HCT116 (cell line): ENCODE results near the gene BAIAP2L2. TPM values are rescaled to one million over a fixed set of nuclear protein-coding genes. Genes with fewer than 3 reads are reported as not detected.

Experiments used
- ATAC-seq: fragments of 200-7000 bp; cut with Tn5 transposase; 2 replicates; pipeline ENCODE4 v1.9.1; 2020; ENCODE audit warnings: mild to moderate bottlenecking, moderate library complexity
- BruUV-seq: library from RNA; stranded (reverse); fragments of 400-500 nt; replicated peaks from 2 replicates; lab custom pipeline; 2021; lab: Mats Ljungman, UMichigan
- CTCF ChIA-PET: fragments of 300-600 bp; sonication (Branson Sonifier 250); formaldehyde crosslinking; loops from one replicate; lab custom pipeline; 2021; ENCODE audit warnings: antibody characterized with exemption; lab: Charles Lee
- POLR2A ChIA-PET: fragments of 300-600, 350-600 bp; sonication (Branson Sonifier 250); formaldehyde crosslinking; loops from one replicate; lab custom pipeline; 2021; ENCODE audit warnings: antibody characterized with exemption; lab: Charles Lee
- RAD21 ChIA-PET, 2 experiments: fragments of 300-600 bp; sonication (Branson Sonifier 250); formaldehyde crosslinking; loops; one replicate each; lab custom pipeline; 2023; ENCODE audit warnings: low total read pairs in 2 of 2; ENCODE audit not compliant: uncharacterized antibody in 2 of 2, unreplicated experiment in 2 of 2, low non-redundant PET in 1 of 2; lab: Charles Lee
- DNase-seq: peaks from one replicate; pipeline ENCODE4 v3.0.0-alpha.2; 2010; ENCODE audit warnings: low read depth, low spot score
- H2AFZ ChIP-seq: fragments of 200-600 bp; shearing (Covaris generic), sonication (generic); 2 replicates; pipeline ENCODE4 v1.6.1; 2017; ENCODE audit warnings: low read depth, mixed run types, mixed read lengths, antibody characterized with exemption, low read length; ENCODE audit not compliant: poor library complexity, severe bottlenecking
- H3K27ac ChIP-seq: 2 replicates; pipeline ENCODE4 v1.5.1; 2012; ENCODE audit warnings: low read depth, low read length
- H3K27me3 ChIP-seq: fragments of 200-600 bp; sonication (generic); 2 replicates; pipeline ENCODE4 v1.6.1; 2016; ENCODE audit warnings: mixed run types, low read length, mixed read lengths; ENCODE audit not compliant: insufficient read depth
- H3K36me3 ChIP-seq, 2 experiments: fragments of 200-500 bp in 1 of 2; fragments of 200-600 bp in 1 of 2; sonication (Bioruptor generic) in 1 of 2; sonication (generic) in 1 of 2; 2 replicates each; pipeline versions ENCODE4 v1.5.1 to v1.6.1; 2014 to 2016; ENCODE audit warnings: low read length in 2 of 2, inconsistent platforms in 1 of 2, mixed read lengths in 1 of 2, mixed run types in 1 of 2; ENCODE audit not compliant: insufficient read depth in 2 of 2, control insufficient read depth in 1 of 2
- H3K4me1 ChIP-seq, 2 experiments: fragments of 200-600 bp in 1 of 2; sonication (generic) in 1 of 2; 2 replicates each; pipeline versions ENCODE4 v1.5.1 to v1.6.1; 2012 to 2017; ENCODE audit warnings: low read length in 2 of 2, inconsistent platforms in 1 of 2, mild to moderate bottlenecking in 1 of 2, mixed read lengths in 1 of 2, mixed run types in 1 of 2, moderate library complexity in 1 of 2; ENCODE audit not compliant: insufficient read depth in 2 of 2, control insufficient read depth in 1 of 2
- H3K4me2 ChIP-seq: fragments of 200-600 bp; sonication (generic); 2 replicates; pipeline ENCODE4 v1.6.1; 2017; ENCODE audit warnings: mixed run types, low read length, mixed read lengths
- H3K4me3 ChIP-seq, 2 experiments: fragments of 200-600 bp in 1 of 2; sonication (generic) in 1 of 2; replicated peaks in 1 of 2; 2 replicates each; pipeline ENCODE4 v1.5.1; 2011 to 2016; ENCODE audit warnings: low read length in 2 of 2, control low read depth in 1 of 2, low read depth in 1 of 2, mild to moderate bottlenecking in 1 of 2, mixed read lengths in 1 of 2, mixed run types in 1 of 2
- H3K79me2 ChIP-seq: fragments of 200-600 bp; sonication (generic); 2 replicates; pipeline ENCODE4 v1.6.1; 2017; ENCODE audit warnings: mild to moderate bottlenecking, mixed run types, low read length, moderate library complexity, mixed read lengths; ENCODE audit not compliant: insufficient read depth
- H3K9ac ChIP-seq: fragments of 200-600 bp; sonication (generic); 2 replicates; pipeline ENCODE4 v1.6.1; 2016; ENCODE audit warnings: low read length, mixed read lengths
- H3K9me2 ChIP-seq: fragments of 200-600 bp; sonication (generic), shearing (Covaris generic); 2 replicates; pipeline ENCODE4 v1.6.1; 2017; ENCODE audit warnings: mixed run types, mild to moderate bottlenecking, moderate library complexity; ENCODE audit not compliant: insufficient read depth
- H3K9me3 ChIP-seq, 2 experiments: fragments of 200-500 bp in 1 of 2; fragments of 200-600 bp in 1 of 2; sonication (Bioruptor generic) in 1 of 2; sonication (generic) in 1 of 2; 2 replicates each; pipeline ENCODE4 v1.6.1; 2014 to 2017; ENCODE audit warnings: low read length in 2 of 2, mixed read lengths in 2 of 2, inconsistent platforms in 1 of 2, low read depth in 1 of 2, mild to moderate bottlenecking in 1 of 2, mixed run types in 1 of 2, moderate library complexity in 1 of 2; ENCODE audit not compliant: control insufficient read depth in 1 of 2, insufficient read depth in 1 of 2
- H4K20me1 ChIP-seq: fragments of 200-600 bp; sonication (generic), shearing (Covaris generic); 2 replicates; pipeline ENCODE4 v1.6.1; 2017; ENCODE audit warnings: mixed run types, mild to moderate bottlenecking, moderate library complexity; ENCODE audit not compliant: insufficient read depth
- CBX3 ChIP-seq: IDR thresholded peaks from 2 replicates; pipeline ENCODE4 v1.6.1; 2012; ENCODE audit warnings: low read depth
- CEBPB ChIP-seq: IDR thresholded peaks from 2 replicates; pipeline ENCODE4 v1.6.1; 2012; ENCODE audit warnings: low read depth
- ELF1 ChIP-seq: IDR thresholded peaks from 2 replicates; pipeline ENCODE4 v1.6.1; 2012; ENCODE audit warnings: low read depth, borderline replicate concordance
- EZH2 ChIP-seq: fragments of 200-600 bp; sonication (generic); IDR thresholded peaks from 2 replicates; pipeline ENCODE4 v1.6.1; 2017; ENCODE audit warnings: antibody characterized with exemption, mixed run types
- FOSL1 ChIP-seq: IDR thresholded peaks from 2 replicates; pipeline ENCODE4 v1.6.1; 2012; ENCODE audit warnings: low read depth
- JUND ChIP-seq: IDR thresholded peaks from 2 replicates; pipeline ENCODE4 v1.6.1; 2012
- POLR2AphosphoS5 ChIP-seq: IDR thresholded peaks from 2 replicates; pipeline ENCODE4 v1.6.1; 2011; ENCODE audit warnings: mild to moderate bottlenecking, low read depth, low read length, moderate library complexity
- RAD21 ChIP-seq: IDR thresholded peaks from 2 replicates; pipeline ENCODE4 v1.6.1; 2012; ENCODE audit warnings: low read depth, mild to moderate bottlenecking
- SIN3A ChIP-seq: IDR thresholded peaks from 2 replicates; pipeline ENCODE4 v1.6.1; 2012; ENCODE audit warnings: low read depth
- SP1 ChIP-seq: IDR thresholded peaks from 2 replicates; pipeline ENCODE4 v1.6.1; 2012; ENCODE audit warnings: low read depth
- SRF ChIP-seq: IDR thresholded peaks from 2 replicates; pipeline ENCODE4 v1.6.1; 2012; ENCODE audit warnings: low read depth
- ZFX ChIP-seq: fragments of 450-650 bp; IDR thresholded peaks from 2 replicates; pipeline ENCODE4 v1.6.1; 2017
- ZNF274 ChIP-seq: fragments of 200-500 bp; sonication (Bioruptor generic); IDR thresholded peaks from 2 replicates; pipeline ENCODE4 v1.6.1; 2014; ENCODE audit warnings: mild to moderate bottlenecking, low read depth, low read length, inconsistent platforms
- intact Hi-C: fragments of 100-400 bp; cut with micrococcal nuclease; formaldehyde crosslinking; loops from 2 replicates; pipeline ENCODE4 v1.10.0; 2022
- total RNA-seq: library from RNA; stranded (reverse); gene quantifications from one replicate; pipeline ENCODE4 v1.2.1, GENCODE V29; 2021; ENCODE audit not compliant: unreplicated experiment
- TF ChIP-seq, protein P1 (sequence below), 3 experiments: fragments of 200-600 bp in 1 of 3; sonication (generic) in 1 of 3; IDR thresholded peaks in 2 of 3; conservative IDR thresholded peaks in 1 of 3; 2 replicates each; pipeline ENCODE4 v1.5.1; 2012 to 2017; ENCODE audit warnings: low read depth in 2 of 3, low read length in 2 of 3, antibody characterized with exemption in 1 of 3, borderline replicate concordance in 1 of 3, control low read depth in 1 of 3, mild to moderate bottlenecking in 1 of 3, mixed read lengths in 1 of 3, mixed run types in 1 of 3, moderate library complexity in 1 of 3; ENCODE audit not compliant: insufficient read depth in 1 of 3
- TF ChIP-seq, protein P2 (sequence below): IDR thresholded peaks from 2 replicates; pipeline ENCODE4 v1.6.1; 2012
- TF ChIP-seq, protein P3 (sequence below): IDR thresholded peaks from 2 replicates; pipeline ENCODE4 v1.6.1; 2012
- TF ChIP-seq, protein P4 (sequence below): IDR thresholded peaks from 2 replicates; pipeline ENCODE4 v1.6.1; 2011; ENCODE audit warnings: mild to moderate bottlenecking, low read length, moderate library complexity; ENCODE audit not compliant: insufficient replicate concordance; ENCODE audit errors: extremely low read depth

Gene BAIAP2L2
- total RNA-seq, 1 experiment from 2014 or later = 1.0 TPM

DNA sequence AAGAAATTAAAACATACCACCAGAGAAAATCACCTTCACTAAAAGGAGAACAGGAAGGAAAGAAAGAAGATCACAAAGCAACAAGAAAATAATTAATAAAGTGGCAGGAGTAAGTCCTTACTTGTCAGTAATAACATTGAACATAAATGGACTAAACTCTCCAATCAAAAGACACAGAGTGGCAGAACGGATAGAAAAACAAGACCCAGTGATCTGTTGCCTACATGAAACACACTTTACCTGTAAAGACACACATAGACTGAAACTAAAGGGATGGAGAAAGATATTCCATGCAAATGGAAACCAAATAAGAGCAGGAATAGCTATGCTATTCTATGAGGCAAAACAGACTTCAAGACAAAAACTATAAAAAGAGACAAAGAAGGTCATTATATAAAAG, 45.2 kb upstream of the BAIAP2L2 start:
- ATAC-seq (no peak), DNase-seq (no peak)
- TF ChIP-seq ZFX (no peak), SIN3A (no peak), ZNF274 (no peak), CEBPB (no peak), ELF1 (no peak), RAD21 (no peak), EZH2 (no peak), JUND (no peak), POLR2AphosphoS5 (no peak), SRF (no peak), SP1 (no peak), CBX3 (no peak), FOSL1 (no peak)
- TF ChIP-seq, protein P1, sequence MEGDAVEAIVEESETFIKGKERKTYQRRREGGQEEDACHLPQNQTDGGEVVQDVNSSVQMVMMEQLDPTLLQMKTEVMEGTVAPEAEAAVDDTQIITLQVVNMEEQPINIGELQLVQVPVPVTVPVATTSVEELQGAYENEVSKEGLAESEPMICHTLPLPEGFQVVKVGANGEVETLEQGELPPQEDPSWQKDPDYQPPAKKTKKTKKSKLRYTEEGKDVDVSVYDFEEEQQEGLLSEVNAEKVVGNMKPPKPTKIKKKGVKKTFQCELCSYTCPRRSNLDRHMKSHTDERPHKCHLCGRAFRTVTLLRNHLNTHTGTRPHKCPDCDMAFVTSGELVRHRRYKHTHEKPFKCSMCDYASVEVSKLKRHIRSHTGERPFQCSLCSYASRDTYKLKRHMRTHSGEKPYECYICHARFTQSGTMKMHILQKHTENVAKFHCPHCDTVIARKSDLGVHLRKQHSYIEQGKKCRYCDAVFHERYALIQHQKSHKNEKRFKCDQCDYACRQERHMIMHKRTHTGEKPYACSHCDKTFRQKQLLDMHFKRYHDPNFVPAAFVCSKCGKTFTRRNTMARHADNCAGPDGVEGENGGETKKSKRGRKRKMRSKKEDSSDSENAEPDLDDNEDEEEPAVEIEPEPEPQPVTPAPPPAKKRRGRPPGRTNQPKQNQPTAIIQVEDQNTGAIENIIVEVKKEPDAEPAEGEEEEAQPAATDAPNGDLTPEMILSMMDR (IDR thresholded peaks at IDR 0.05 in 2 of 3, conservative IDR thresholded peaks at IDR 0.05 in 1 of 3; ENCODE audit: borderline replicate concordance in 1 of 3, insufficient read depth in 1 of 3, low read depth in 2 of 3, low read length in 2 of 3) = no peak
- TF ChIP-seq, protein P2, sequence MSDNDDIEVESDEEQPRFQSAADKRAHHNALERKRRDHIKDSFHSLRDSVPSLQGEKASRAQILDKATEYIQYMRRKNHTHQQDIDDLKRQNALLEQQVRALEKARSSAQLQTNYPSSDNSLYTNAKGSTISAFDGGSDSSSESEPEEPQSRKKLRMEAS = no peak
- TF ChIP-seq, protein P3, sequence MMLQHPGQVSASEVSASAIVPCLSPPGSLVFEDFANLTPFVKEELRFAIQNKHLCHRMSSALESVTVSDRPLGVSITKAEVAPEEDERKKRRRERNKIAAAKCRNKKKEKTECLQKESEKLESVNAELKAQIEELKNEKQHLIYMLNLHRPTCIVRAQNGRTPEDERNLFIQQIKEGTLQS = no peak
- TF ChIP-seq, protein P4, sequence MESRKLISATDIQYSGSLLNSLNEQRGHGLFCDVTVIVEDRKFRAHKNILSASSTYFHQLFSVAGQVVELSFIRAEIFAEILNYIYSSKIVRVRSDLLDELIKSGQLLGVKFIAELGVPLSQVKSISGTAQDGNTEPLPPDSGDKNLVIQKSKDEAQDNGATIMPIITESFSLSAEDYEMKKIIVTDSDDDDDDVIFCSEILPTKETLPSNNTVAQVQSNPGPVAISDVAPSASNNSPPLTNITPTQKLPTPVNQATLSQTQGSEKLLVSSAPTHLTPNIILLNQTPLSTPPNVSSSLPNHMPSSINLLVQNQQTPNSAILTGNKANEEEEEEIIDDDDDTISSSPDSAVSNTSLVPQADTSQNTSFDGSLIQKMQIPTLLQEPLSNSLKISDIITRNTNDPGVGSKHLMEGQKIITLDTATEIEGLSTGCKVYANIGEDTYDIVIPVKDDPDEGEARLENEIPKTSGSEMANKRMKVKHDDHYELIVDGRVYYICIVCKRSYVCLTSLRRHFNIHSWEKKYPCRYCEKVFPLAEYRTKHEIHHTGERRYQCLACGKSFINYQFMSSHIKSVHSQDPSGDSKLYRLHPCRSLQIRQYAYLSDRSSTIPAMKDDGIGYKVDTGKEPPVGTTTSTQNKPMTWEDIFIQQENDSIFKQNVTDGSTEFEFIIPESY = no peak
- Histone ChIP-seq H3K4me2 (no peak overlapping the region), H3K4me3 (no peak overlapping the region), H3K36me3 (no peaks in the 10 kb centered on the region), H4K20me1 (no peaks in the 10 kb centered on the region), H3K27me3 (no peaks in the 10 kb centered on the region), H3K9ac (no peak overlapping the region), H2AFZ (no peak overlapping the region), H3K9me3 (no peaks in the 10 kb centered on the region), H3K27ac (no peak overlapping the region), H3K79me2 (no peaks in the 10 kb centered on the region), H3K4me1 (no peaks in the 10 kb centered on the region), H3K9me2 (no peaks in the 10 kb centered on the region)
- intact Hi-C loops = no loop called here
- ChIA-PET POLR2A (no interaction called here), RAD21 (no interaction called here), CTCF (no interaction called here)
- no TSS peak for BruUV-seq
